AG10803 (cell line): ENCODE data around the gene HTT.

Experiments
- DNase-seq: peaks from one replicate; pipeline ENCODE4 v3.0.0; 2010; ENCODE audit warnings: low read depth
- H3K4me3 ChIP-seq: 2 replicates; pipeline ENCODE4 v1.5.1; 2011; ENCODE audit warnings: mild to moderate bottlenecking, low read length, control low read depth
- CTCF ChIP-seq: conservative IDR thresholded peaks from 2 replicates; pipeline ENCODE4 v1.5.1; 2011; ENCODE audit warnings: mild to moderate bottlenecking, low read length, control low read depth, inconsistent platforms

The HTT gene

GRCh38 chr4:3239998-3240920, 165.8 kb downstream of the HTT start:
- no peak for TF ChIP-seq CTCF
- DNase-seq: no peak
- H3K4me3 ChIP-seq: no peak overlapping the region

- no peak for DNase-seq
- no peak for TF ChIP-seq CTCF
- H3K4me3 ChIP-seq: no peak overlapping the region
These were observed 166.5 kb downstream of the HTT start for GRCh38 chr4:3240936-3241522.

- DNase-seq: peak; percentile 46
- TF ChIP-seq CTCF: no peak
- H3K4me3 ChIP-seq: no peak overlapping the region
These were observed 167.5 kb downstream of the HTT start for GRCh38 chr4:3241898-3242524.

- H3K4me3 ChIP-seq: no peak overlapping the region
- TF ChIP-seq CTCF: no peak
- DNase-seq: no peak
These were observed 168.8 kb downstream of the HTT start for GRCh38 chr4:3243136-3243780.

GRCh38 chr4:3244002-3244401, 169.5 kb downstream of the HTT start:
- no peak overlapping the region for H3K4me3 ChIP-seq
- TF ChIP-seq CTCF: no peak
- no peak for DNase-seq

- no peak for DNase-seq
- TF ChIP-seq CTCF: no peak
- no peak overlapping the region for H3K4me3 ChIP-seq
These were observed 170.3 kb downstream of the HTT start for GRCh38 chr4:3244747-3245146.
